HG03045 (cell line): ENCODE measurements around the gene MACF1.
"Not testable (repeated sequence)": the region's sequence is repeated elsewhere in the genome, so short reads cannot be mapped to it uniquely, and the experiment has no call there.

Source experiments
- ATAC-seq: cut with Tn5 transposase; IDR thresholded peaks from one replicate; pipeline ENCODE4 v1.9.1; 2021; ENCODE audit warnings: mild to moderate bottlenecking, moderate library complexity; ENCODE audit not compliant: unreplicated experiment

Gene MACF1

DNA sequence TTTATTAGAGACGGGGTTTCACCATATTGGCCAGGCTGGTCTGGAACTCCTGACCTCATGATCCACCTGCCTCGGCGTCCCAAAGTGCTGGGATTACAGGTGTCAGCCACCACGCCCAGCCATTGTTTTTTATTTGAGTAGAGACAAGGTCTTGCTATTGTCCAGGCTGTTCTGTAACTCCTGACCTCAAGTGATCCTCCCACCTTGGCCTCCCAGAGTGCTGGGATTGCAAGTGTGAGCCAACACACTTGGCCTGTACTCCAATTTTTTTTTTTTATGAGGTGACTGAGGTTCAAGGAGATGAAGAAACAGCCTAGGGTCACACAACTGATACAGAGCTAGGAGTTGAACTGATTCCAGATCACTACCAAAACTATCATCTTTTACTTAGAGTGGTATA, 245.5 kb downstream of the MACF1 start:
- ATAC-seq, result not testable (repeated sequence)

DNA sequence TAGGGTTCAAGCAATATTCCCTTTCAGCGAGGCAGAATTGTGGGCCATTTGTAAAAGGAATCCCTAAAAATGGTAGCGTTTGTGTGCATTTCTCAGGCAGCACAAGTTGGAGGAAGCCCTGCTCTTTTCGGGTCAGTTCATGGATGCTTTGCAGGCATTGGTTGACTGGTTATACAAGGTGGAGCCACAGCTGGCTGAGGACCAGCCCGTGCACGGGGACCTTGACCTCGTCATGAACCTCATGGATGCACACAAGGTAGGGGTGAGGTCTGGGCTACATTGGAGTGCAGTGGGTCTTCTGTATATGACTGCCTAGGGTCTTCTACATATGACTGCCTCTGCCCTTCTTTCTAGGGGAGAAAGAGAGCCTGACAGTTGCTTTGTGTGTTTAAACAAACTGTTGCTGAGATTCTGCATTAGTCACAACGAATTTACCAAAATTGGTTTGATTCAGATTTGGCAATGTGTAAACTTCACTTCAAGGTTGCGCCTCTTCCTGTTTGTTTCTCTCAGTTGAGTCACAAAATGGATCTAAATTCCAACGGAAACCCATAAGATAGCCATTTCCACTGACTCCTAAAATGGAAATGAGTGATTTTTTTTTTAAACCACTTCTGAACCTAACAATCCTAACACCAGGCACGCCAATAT, 246.6 kb downstream of the MACF1 start:
- no peak for ATAC-seq

DNA sequence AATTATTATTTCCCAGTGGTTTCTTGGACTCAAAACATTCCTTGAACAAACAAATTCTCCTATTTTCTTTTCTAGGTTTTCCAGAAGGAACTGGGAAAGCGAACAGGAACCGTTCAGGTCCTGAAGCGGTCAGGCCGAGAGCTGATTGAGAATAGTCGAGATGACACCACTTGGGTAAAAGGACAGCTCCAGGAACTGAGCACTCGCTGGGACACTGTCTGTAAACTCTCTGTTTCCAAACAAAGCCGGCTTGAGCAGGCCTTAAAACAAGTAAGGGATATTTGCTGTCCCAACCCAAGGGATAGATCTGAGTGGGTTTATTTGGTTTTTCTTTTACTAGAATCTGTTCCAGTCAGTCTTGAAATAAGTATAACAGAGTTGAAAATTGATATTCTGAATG, 247.6 kb downstream of the MACF1 start:
- no peak for ATAC-seq

DNA sequence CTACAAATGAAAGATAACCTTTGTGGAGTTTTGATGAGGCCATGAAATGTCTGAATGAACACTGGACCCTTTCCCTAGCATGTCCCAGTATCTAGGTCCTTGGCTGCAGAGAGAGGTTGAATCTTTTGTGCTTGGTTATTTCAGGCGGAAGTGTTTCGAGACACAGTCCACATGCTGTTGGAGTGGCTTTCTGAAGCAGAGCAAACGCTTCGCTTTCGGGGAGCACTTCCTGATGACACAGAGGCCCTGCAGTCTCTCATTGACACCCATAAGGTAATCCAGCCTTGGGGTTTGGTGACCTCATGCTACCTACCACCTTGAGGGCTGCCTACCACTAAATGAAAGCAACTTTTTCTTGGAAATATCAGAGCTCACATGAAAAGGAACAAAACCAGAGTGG, 248.0 kb downstream of the MACF1 start:
- ATAC-seq, result no peak

DNA sequence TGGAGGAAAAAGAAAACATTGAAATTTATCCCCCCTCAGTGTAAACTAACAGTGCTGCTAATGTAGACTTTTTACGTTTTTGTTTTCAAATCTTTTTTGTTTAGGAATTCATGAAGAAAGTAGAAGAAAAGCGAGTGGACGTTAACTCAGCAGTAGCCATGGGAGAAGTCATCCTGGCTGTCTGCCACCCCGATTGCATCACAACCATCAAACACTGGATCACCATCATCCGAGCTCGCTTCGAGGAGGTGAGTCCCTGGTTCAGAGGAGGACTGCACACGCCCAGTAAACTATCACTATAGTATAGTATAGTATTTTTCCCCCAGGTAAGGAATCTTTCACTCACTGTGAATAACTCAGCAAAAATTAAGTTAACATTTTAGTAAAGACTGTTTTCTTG, 249.1 kb downstream of the MACF1 start:
- ATAC-seq, result no peak

DNA sequence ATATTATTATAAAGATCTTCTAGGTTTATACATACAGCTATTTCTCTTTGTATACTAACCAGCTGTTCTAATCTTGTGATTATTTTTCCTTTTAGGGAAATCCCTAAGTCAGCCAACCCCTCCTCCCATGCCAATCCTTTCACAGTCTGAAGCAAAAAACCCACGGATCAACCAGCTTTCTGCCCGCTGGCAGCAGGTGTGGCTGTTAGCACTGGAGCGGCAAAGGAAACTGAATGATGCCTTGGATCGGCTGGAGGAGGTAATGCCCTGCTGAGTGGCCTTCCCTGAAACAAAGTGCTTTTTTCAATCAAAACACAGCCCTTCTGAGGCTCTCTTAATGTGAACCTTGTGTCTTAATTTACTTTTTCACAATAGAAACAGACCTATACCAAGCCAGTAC, 254.5 kb downstream of the MACF1 start:
- no peak for ATAC-seq

DNA sequence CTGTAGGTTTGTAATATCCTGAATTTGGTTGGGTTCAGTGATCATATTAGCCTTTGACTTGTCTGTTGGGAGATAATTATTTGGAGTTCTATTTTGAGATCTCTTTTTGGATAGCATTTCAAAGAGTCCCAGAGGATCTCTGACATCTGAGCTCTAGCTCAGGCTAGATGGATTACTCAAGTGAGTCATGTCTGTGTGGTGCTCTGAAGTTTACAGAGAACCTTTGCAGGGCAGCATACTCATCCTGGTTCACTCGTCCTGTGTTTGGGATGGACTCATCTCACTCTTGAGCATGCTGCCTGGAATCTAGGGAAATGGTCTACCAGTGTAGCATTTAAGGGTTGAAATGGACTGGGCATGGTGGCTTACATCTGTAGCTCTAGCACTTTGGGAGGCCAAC, 257.6 kb downstream of the MACF1 start:
- ATAC-seq, result no peak

DNA sequence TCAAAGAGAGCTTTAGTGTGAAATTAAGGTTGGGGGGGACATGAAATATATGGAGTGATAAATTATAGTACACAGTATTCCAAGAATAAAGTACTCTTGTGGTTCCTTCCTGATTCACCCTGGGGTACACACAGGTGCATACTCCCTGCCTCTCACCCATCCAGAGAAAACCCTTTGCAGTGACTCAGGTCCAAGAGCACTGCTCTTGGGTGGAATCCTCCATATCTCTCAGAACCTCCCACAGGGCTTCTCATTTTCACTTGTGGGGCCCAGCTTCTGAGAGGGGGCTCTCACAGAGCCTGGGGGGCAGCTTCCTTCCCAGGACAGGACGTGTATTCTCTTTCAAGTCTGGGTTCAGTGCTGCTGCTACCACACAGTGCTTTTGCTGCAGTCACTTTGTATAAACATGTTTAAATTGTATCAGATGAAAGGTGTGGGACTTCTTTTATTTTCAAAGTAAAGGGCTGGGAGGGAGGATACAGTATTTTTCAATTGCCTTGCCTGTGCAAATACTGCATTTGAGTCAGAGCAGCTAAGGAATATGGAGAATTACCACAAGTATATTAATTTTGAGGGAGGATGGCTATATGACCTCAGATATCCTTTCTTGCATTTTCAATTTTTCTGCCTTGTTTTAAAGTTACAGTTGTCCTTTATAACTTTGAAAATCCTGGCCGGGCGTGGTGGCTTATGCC, 262.1 kb downstream of the MACF1 start:
- ATAC-seq, result no peak

DNA sequence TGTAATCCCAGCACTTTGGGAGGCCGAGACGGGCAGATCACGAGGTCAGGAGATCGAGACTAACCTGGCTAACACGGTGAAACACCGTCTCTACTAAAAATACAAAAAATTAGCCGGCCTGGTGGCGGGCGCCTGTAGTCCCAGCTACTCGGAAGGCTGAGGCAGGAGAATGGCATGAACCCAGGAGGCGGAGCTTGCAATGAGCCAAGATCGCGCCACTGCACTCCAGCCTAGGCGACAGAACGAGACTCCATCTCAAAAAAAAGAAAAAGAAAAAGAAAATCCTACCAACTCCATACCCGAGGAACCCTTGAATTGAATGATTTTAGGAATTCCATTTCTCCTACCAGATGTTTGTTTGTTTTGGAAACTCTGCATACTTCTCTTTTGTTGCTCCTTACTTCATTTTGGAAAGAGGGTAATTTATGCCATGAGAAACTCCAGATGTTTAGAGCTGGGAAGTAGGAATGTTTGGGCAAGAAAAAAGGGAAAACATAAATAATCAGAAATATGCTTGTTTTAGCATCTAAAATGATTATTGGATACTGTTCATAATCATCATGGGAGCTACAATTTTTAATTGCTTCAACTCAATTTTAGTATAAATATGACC, 262.7 kb downstream of the MACF1 start:
- ATAC-seq, result not testable (repeated sequence)

DNA sequence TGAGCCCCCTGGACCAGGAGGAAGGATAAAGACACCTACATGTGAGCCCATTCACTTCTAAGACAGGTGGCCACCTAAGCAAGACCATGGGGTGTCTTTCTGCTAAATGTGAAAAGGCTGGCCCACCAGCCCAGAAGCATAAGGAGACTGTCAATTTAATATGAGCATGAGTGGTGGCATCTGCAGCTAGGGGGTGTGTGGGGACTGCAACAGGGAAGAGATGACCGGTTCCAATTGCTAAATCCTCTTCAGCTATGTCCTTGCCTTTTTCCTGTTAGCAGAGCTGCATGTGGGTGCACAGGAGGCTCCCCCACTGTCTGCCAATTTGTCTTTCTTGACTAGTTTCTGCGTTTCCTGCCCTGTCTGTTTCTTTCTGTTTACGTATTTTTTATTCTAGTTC, 264.7 kb downstream of the MACF1 start:
- no peak for ATAC-seq

DNA sequence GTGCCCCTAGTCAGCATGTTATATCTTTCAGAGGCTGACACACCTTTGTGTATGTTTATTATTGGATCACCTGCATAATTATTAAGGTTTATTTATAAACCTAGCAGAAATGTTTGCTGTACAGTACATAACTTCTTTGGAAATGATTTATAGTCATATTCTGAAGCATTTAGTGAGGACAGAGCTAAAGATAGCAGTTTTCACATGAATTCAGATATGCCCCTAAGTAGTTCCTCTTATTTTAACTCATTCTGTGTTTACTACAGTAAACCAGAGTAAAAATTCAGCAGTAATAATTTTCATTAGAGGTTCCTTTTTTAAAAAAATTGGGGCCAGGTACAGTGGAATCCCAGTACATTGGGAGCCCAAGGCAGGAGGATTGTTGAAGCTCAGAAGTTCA, 265.5 kb downstream of the MACF1 start:
- no peak for ATAC-seq

DNA sequence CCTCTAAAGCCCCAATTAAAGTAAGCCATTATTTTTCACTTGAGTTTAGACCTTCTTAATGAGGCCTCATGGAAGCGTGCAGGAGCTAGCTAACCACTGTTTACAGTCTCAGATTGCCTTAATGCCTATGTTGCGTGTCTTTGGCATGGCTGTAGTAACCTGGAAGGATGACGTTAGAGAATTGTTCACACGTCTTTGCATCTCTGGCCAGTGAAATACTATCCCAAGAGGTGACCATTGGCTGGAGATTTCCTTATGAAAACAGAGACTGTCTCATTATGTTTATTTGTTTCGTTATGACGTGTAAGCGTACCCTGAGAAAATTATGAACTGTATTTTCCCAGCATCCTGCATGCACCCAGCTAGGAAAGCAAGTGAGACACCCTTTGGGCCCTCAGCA, 268.3 kb downstream of the MACF1 start:
- ATAC-seq, result no peak

DNA sequence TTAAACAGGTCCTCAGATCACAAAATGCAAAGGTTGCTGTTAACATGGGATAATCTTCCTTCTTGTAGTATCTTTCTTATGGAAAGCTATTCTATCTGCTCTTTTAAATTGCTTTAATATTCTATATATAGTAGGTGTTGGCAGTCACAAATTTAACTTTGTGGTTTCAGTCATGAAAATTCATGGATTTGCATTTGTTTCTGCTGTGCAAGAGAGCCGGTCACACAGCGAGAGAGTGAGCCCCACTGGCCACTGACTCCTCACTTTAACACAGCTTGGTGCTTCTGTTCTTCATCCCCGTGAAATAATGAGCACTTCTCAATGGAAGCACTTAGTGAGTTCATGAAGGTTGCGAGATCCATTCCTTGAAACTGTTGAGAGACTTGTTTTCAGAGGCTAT, 268.8 kb downstream of the MACF1 start:
- ATAC-seq, result no peak

DNA sequence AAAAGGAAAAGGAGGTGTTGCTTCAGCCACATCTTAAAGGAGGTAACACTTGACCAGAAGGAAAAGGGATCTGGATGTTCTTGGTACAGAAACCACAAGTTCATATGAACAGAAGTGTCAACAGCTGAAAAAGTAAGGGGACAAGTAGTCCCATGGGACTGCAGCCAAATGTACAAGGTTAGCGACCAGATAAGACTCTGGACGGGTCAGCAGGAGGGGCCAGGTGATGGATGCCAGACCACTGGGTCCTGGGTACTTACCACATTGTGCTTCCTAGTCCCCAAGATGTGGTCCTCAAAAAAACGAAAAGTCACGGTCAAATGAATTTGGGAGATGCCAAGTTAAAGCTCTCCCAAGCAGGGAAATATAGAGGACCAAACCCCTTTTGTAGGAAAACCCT, 270.3 kb downstream of the MACF1 start:
- no peak for ATAC-seq

DNA sequence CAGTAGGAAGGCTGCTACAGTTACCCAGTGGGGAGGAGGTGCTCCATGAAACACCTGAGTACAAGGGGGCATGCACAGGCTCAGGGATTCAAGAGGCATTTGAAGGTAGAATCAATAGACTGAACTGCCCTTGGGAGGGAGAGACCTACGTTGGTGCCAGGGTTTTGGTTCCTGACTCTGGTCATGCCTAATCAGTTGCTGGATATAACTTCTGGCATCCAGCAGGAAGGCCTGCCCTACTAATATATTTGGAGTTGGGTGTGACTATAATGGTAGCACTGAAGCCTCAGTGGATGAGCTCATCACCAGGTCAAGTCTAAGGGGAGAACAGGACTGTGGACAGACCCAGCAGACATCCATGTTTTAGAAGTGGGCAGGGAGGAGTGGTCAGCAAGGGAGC, 271.1 kb downstream of the MACF1 start:
- not testable (repeated sequence) for ATAC-seq

DNA sequence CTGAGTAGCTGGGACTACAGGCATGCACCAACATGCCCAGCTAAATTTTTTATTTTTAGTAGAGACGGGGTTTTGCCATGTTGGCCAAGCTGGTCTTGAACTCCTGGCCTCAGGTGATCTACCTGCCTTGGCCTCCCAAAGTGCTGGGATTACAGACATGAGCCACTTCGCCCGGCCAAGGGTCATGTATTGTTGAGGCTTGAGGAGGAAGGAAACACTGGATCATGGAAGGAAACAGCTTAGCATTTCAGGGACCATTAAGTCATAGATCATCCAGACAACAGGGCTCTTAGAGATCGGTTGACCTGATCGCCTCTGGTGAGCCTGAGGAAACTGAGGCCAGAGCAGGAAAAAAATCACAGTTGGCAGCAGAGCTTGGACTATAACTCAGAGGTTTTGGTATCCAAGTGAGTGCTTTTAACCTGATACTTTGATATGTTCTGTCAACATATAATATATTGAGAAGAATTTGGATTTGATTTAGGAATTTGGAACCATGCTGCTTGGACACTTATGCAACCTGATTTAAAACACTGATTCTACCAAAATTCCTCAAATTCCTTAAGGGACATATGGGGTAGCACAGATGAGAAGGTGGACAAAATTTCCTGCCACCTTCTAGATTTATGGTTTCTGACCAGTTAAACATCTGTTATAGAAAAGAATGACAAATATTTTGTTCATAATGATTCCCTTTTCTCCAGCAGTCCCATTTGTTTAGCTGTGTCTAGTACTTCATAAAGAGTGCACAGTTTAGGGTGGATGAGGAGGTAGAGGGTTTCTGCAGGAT, 273.8 kb downstream of the MACF1 start:
- ATAC-seq, result no peak

DNA sequence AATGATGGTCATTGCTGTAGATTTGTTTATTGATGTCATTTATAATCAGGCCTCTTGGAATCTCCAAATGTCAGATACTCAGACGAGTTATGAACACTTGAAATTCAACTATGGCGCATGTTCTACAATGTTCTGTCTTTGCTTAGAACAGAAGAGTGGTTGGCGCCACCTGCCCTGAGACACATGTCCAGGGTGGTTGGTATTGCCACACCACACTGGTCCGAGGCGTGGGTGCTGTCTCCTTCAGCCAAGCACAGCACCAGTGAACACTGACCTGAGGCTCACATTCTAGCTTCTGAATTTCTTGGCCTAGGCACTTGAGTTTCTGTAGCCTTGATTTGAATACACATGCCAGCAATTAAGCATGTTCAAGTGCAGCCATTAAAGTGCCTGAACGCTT, 276.8 kb downstream of the MACF1 start:
- no peak for ATAC-seq

DNA sequence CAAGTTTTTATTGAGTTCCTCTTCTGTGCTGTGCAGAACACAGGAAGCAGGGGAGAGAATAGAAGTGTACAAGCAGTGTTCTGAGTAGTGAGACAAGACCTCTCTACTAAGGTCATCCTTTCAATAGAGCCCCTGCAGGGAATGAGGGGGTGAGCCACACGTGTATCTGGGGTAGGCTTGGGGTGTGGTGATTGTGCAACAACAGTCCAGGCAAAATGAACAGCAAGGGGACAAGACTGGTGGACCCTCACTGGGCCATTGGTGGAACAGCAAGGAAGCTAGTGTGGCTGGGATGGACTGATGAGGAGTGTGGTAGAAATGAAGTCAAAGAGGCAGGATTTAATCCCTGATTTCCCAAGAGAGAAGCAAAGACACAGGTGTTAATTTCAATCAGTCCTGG, 278.8 kb downstream of the MACF1 start:
- ATAC-seq, result no peak

DNA sequence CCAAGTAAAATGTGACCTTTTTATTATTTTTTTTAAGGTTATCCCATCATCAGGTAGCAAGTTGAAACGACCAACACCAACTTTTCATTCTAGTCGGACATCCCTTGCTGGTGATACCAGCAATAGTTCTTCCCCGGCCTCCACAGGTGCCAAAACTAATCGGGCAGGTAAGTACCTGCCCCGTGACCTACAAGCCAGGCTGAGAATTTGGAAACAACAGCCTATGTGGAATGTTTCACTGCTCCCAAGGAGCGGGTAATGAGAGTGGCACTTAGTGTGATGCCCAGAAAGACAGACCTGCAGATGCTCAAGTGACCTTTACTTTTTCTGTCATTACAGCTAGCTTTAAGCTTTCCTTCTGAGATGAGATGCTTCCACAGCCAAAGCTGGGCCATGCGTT, 280.1 kb downstream of the MACF1 start:
- ATAC-seq, result no peak

DNA sequence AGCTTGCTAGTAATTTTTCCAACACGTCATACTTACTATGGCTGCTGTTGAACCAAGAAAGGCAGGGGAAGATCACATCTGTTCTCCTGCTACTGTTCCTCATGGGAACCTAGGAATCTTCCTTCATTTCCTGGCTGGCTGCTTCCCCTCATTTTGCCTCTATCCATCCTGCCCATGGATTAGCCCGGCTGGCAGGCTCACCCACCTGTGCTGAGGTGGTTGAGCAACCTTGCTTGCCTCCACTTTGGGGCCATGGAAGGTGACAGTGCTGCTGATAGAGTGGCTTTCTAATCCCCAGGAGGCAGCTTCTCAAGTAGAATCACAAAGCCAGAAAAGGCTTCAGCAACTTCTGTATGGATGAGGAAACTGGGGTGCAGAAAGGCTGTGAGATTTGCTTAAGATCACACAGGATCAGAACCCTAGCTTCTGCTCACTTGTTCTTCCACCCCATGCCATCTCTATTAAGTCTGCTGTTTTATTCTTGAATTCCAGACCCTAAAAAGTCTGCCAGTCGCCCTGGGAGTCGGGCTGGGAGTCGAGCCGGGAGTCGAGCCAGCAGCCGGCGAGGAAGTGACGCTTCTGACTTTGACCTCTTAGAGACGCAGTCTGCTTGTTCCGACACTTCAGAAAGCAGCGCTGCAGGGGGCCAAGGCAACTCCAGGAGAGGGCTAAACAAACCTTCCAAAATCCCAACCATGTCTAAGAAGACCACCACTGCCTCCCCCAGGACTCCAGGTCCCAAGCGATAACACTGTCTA, 280.7 kb downstream of the MACF1 start:
- no peak for ATAC-seq

DNA sequence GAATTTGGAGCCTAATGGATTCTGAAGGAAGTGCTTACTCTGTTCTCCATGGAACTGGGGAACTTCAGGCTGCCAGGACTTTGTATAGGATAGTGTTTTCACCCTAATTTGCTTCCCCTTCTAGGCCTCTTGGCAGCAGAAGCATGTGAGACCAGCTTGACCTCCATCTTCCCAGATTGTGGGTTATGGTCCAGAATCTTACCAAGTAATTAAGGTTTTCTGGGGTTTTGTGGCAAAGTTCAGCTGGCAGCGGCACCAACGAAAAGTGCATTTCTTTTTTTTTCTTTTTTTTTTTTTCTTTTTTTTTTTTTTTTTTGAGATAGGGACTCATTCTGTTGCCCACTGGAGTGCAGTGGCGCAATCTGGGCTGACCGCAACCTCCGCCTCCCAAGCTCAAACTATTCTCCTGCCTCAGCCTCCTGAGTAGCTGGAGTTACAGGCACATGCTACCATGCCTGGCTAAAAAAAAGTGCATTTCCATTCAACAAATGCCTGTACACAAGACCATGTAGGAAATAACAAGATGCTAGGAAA, 283.6 kb downstream of the MACF1 start:
- no peak for ATAC-seq
